Measurements from ENCODE around the gene PDE4A.

DNA sequence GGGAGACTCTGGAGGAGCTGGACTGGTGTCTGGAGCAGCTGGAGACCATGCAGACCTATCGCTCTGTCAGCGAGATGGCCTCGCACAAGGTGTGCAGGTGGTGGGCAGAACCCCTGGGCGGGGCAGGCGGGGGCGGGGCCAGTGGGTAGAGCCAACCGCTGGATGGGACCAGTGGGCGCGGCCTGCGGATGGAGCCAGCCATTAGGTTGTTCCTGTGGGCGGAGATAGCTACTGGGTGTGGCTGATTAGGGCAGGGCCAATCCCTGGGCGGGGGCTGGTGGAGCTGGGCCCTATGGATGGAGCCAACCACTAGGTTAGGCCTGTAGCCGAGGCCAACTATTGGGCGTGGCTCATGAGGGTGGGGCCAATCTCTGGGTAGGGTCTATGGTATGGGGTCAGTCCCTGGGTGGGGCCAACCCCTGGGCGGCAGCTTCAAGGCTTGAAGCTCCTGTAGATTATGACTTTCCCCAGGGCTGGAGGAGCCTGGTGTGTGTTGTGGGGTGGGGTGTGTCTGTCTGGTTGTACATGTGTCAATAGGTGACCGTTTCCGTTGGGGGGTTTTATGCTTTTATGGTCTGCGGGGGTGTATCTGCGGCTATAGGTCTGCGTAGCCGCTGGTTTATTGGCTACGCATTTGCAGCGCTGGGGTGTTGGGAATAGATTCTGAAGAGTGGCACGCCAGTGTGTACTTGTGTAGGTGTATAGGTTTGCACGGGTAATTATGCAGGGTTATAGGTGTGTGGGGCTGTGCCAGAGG is 30.7 kb downstream of the PDE4A start:
- TF ChIP-seq RNF2 (conservative IDR thresholded peaks at IDR 0.05; ENCODE audit: low read depth) (no peak), RAD51 (IDR thresholded peaks at IDR 0.05; ENCODE audit: borderline replicate concordance) (no peak), ZNF615 (CRISPR knock-in tag; IDR thresholded peaks at IDR 0.05; ENCODE audit: borderline replicate concordance) (no peak), HNRNPL (IDR thresholded peaks at IDR 0.05; ENCODE audit: low read depth, low read length) (no peak), ATF7 (IDR thresholded peaks at IDR 0.05) (no peak), ATF7 (CRISPR knock-in tag; IDR thresholded peaks at IDR 0.05) (no peak), POLR2A (IDR thresholded peaks at IDR 0.05; ENCODE audit: insufficient read depth in 1 of 2, low read depth in 2 of 2, low read length in 2 of 2) (no peak), EP300 (IDR thresholded peaks at IDR 0.05; ENCODE audit: low read depth in 2 of 2, low read length in 2 of 2) (no peak), EP300 (CRISPR knock-in tag; IDR thresholded peaks at IDR 0.05; ENCODE audit: borderline replicate concordance) (no peak), RBAK (CRISPR knock-in tag; IDR thresholded peaks at IDR 0.05) (no peak), BORCS8-MEF2B (CRISPR knock-in tag; IDR thresholded peaks at IDR 0.05) (no peak), TCF7L2 (IDR thresholded peaks at IDR 0.05; ENCODE audit: low read depth, low read length) (no peak)
- TF ChIP-seq, protein P1, sequence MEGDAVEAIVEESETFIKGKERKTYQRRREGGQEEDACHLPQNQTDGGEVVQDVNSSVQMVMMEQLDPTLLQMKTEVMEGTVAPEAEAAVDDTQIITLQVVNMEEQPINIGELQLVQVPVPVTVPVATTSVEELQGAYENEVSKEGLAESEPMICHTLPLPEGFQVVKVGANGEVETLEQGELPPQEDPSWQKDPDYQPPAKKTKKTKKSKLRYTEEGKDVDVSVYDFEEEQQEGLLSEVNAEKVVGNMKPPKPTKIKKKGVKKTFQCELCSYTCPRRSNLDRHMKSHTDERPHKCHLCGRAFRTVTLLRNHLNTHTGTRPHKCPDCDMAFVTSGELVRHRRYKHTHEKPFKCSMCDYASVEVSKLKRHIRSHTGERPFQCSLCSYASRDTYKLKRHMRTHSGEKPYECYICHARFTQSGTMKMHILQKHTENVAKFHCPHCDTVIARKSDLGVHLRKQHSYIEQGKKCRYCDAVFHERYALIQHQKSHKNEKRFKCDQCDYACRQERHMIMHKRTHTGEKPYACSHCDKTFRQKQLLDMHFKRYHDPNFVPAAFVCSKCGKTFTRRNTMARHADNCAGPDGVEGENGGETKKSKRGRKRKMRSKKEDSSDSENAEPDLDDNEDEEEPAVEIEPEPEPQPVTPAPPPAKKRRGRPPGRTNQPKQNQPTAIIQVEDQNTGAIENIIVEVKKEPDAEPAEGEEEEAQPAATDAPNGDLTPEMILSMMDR (CRISPR knock-in tag; IDR thresholded peaks at IDR 0.05), result no peak
- TF ChIP-seq, protein P2, sequence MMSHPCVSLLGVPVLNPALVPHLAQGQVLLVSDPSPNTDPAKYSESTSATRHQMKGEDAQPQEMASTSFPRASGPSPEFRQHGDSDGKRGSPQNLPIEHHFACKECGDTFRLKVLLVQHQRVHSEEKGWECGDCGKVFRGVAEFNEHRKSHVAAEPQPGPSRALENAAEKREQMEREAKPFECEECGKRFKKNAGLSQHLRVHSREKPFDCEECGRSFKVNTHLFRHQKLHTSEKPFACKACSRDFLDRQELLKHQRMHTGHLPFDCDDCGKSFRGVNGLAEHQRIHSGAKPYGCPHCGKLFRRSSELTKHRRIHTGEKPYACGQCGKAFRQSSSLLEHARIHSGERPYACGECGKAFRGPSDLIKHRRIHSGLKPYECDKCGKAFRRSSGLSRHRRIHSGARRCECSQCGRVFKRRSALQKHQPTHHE (CRISPR knock-in tag; IDR thresholded peaks at IDR 0.05; ENCODE audit: borderline replicate concordance), result no peak
